NCI-H345 treated with DMSO at 0.1 percent for 48 hours (cell line): ENCODE measurements around the gene LGI2.
"Not testable (repeated sequence)": the region's sequence is repeated elsewhere in the genome, so short reads cannot be mapped to it uniquely, and the experiment has no call there.

Source experiments
- DNase-seq: peaks from one replicate; lab custom pipeline; 2025; ENCODE audit not compliant: unreplicated experiment; lab: John Stamatoyannopoulos, UW

LGI2 gene

GRCh38 chr4:25051534-25051933 is 20.8 kb upstream of the LGI2 start:
- DNase-seq = no peak

- no peak for DNase-seq
Observed at GRCh38 chr4:25050370-25051078, 19.8 kb upstream of the LGI2 start.

GRCh38 chr4:25043548-25043947 is 12.8 kb upstream of the LGI2 start:
- no peak for DNase-seq

- DNase-seq = no peak
Observed at GRCh38 chr4:25033526-25033925, 2.8 kb upstream of the LGI2 start.

- DNase-seq = no peak
Observed at GRCh38 chr4:25032126-25032525, 1.4 kb upstream of the LGI2 start.

- DNase-seq = no peak
Observed at GRCh38 chr4:25031077-25031621, 403 bp upstream of the LGI2 start.

- no peak for DNase-seq
Observed at GRCh38 chr4:25029479-25030276, 1.1 kb downstream of the LGI2 start.

GRCh38 chr4:25028851-25029250 is 1.9 kb downstream of the LGI2 start:
- DNase-seq = no peak

- no peak for DNase-seq
Observed at GRCh38 chr4:25022766-25023165, 8.0 kb downstream of the LGI2 start.

GRCh38 chr4:25021216-25021615 is 9.5 kb downstream of the LGI2 start:
- DNase-seq = no peak

GRCh38 chr4:25020236-25020635 is 10.5 kb downstream of the LGI2 start:
- no peak for DNase-seq

- DNase-seq = no peak
Observed at GRCh38 chr4:25019501-25019900, 11.2 kb downstream of the LGI2 start.

GRCh38 chr4:25015012-25015411 is 15.7 kb downstream of the LGI2 start:
- no peak for DNase-seq

GRCh38 chr4:25014662-25014983 is 16.1 kb downstream of the LGI2 start:
- not testable (repeated sequence) for DNase-seq

GRCh38 chr4:25013756-25014661 is 16.7 kb downstream of the LGI2 start:
- no peak for DNase-seq

- DNase-seq = no peak
Observed at GRCh38 chr4:25012655-25013054, 18.1 kb downstream of the LGI2 start.

GRCh38 chr4:25011135-25011866 is 19.4 kb downstream of the LGI2 start:
- DNase-seq = peak; percentile 37

- DNase-seq = no peak
Observed at GRCh38 chr4:25007598-25007997, 23.1 kb downstream of the LGI2 start.

- DNase-seq = no peak
Observed at GRCh38 chr4:25002681-25003080, 28.1 kb downstream of the LGI2 start.

- DNase-seq = no peak
Observed at GRCh38 chr4:25001509-25001908, 29.2 kb downstream of the LGI2 start.

- no peak for DNase-seq
Observed at GRCh38 chr4:25000639-25001038, 30.1 kb downstream of the LGI2 start.
